Body of pancreas (tissue), 4 donors: Measurements from ENCODE around the gene IQCK.

Experiments used
- CTCF ChIP-seq, 7 experiments: fragments of 450-650 bp in 4 of 7; fragments of 200-600 bp in 3 of 7; sonication (generic) in 3 of 7; IDR thresholded peaks; one replicate each; pipeline ENCODE4 v1.5.1; 2016 to 2019; ENCODE audit warnings: antibody characterized with exemption in 7 of 7
- POLR2A ChIP-seq, 3 donors: fragments of 450-650 bp; IDR thresholded peaks; one replicate each; pipeline ENCODE4 v1.6.1; 2016; ENCODE audit warnings: antibody characterized with exemption in 3 of 3, mild to moderate bottlenecking in 2 of 3

GRCh38 chr16:19892902-19893301, 174.8 kb downstream of the IQCK start:
- TF ChIP-seq CTCF (IDR thresholded peaks at IDR 0.05) (no peak), POLR2A (IDR thresholded peaks at IDR 0.05) (no peak)
